Amniotic epithelial cell (primary cell): ENCODE results near the gene HOXA10.

Source experiments
- DNase-seq: peaks from one replicate; pipeline ENCODE4 v3.0.0-alpha.2; 2010; ENCODE audit warnings: low read depth

The HOXA10 gene

DNA sequence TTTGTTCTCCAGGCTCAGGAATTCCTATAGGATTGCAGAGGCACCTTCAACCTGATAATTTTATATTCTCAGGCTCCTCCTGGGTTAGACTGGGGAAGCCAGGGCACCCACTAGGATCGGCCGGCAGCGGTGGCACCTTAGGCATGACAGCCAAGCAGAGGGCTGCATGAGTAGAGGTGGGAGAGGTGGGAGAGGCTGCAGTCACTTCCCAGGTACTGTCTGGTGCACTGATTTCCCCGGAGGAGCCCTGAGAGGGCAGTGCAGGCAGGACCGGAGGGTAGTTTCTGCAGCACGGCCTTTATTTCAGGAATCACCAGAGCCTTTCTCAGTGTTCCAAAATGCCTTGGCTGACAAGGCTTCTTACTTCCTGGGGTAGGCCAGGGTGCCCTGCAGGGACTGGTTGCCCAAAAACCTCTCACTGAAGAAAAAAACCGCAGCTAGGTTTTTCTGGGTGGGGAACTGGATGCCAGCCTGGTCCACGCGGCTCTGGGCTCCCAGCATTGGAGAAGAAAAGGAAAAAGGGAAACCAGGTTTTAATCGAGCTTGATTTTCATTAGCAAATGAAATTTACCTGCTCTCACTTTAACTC is 29.3 kb upstream of the HOXA10 start:
- no peak for DNase-seq

DNA sequence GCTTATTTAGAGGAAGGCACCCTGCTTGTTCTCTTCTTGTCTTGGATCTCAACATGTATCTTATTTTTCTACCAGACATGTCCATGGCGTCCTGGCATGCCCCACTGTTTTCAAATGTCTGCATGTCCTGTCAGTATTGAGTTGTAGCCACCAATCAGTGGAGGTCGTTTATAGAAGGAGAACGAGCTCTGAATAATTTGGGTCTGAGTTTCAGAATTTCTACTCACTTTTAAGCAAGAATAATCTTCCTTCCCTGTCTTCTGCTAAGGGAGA is 28.7 kb upstream of the HOXA10 start:
- DNase-seq: no peak

DNA sequence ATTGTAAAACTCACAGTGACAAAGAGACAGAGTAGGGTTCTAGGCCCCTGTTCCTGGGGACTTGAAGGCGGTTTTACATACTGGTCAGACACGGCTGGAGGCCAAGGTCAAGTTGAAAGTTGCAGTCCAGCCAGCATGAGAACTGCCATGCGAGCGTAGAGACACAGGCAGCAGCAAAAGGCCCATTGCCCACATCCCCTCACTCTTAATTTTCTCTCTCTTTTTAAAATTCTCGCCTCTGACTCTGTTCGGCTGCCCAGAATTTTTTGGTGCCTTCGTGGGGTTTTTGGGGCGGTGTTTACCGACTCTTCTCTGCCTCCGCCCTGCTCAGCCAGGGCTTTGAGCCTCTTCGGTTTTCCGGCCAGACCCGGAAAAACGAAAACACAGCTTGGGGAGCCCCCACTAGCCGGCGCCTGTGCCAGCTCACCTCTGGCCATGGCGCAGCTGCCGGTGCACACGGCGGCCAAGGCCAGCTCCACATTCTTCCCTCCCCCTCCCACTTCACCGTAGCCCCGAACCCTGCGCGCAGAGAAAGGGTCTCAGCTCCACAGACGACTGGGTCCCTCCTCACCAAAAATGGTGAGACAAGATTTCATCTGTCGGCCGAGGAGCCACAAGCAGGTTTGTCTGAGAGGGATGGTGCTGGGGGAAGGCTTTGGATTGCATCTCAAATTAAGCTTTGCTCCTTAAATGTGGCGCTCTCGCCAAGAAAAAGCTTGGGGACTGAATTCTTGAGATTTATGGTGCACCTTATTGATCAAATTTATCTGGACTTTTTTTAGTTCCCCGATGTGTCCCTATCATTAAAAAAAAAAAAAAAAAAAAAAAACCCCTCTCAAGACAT is 28.1 kb upstream of the HOXA10 start:
- no peak for DNase-seq

- DNase-seq: no peak
These were observed 27.5 kb upstream of the HOXA10 start for GRCh38 chr7:27201580-27202017.

GRCh38 chr7:27200761-27201579 is 26.9 kb upstream of the HOXA10 start:
- no peak for DNase-seq

- no peak for DNase-seq
These were observed 26.0 kb upstream of the HOXA10 start, which contains the start of gene HOXA13 for GRCh38 chr7:27199849-27200760. Gene HOXA13, minus strand, starts transcription at chr7:27200091. Its CDS starts 14 bp downstream, at chr7:27200077.

DNA sequence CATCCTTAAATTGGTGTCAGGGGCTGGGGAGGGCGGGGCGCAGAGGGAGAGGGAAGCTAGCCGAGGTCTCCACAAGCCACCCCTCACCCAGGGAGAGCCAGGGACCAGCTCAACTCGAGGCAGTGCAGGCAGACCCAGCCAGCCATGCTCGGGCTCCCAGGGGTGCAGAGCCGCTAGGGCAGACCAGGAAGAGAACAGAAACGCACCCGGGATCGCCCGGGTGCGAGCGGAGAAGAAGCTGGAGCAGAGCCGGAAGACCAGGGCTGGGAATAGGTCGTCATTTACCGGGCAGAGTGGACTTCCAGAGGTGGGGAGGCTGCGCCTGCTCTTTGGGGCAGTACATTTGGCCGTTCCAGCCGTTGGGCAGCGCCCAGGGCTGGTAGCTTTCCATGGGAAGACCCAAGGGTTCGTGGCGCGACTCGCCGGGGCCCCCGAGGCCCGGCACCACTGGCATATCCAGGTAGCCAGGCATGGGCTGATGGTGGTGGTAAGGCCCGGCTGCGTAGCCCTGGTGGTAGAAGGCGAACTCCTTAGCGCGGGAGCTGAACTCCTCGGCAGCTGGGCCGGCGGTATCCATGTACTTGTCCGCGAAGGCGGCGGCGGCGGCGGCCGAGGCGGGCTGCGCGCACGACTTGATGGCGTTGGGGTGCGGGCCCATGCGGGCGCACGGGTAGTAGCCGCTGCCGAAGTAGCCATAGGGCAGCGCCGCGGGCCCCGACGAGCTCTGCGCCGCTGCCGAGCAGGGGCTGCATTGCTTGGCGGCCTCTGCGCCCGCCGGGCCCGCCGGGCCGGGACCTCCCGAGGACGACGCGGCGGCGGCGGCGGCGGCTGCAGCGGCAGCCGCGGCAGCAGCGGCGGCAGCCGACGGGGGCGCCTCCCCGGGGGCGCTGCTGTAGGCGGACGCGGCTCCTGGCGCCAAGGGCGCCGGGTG is 25.0 kb upstream of the HOXA10 start:
- no peak for DNase-seq

- DNase-seq: no peak
These were observed 24.2 kb upstream of the HOXA10 start for GRCh38 chr7:27198138-27198841.

- no peak for DNase-seq
These were observed 23.3 kb upstream of the HOXA10 start for GRCh38 chr7:27197137-27198042.

GRCh38 chr7:27196287-27196767 is 22.2 kb upstream of the HOXA10 start:
- peak; percentile 63 for DNase-seq

GRCh38 chr7:27194686-27195379 is 20.7 kb upstream of the HOXA10 start:
- DNase-seq: no peak

DNA sequence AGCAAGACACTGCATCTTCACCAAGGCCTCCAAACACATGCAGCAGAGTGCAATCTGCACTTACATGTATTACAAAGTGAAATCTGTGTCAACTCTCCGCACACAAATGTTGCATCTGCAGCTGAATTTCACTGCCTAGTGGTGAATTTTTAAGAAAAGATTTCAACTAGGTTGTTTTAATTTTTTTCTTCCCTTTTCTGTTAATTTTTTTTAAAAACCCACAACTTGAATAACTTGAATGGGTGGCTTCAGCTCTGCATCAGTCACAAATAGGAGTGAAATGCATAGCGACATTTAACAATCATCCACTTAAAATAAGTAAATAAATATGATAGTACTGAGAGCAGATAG is 19.9 kb upstream of the HOXA10 start:
- no peak for DNase-seq

- DNase-seq: no peak
These were observed 19.3 kb upstream of the HOXA10 start for GRCh38 chr7:27193335-27194001.

GRCh38 chr7:27192546-27193334 is 18.6 kb upstream of the HOXA10 start:
- DNase-seq: no peak

DNA sequence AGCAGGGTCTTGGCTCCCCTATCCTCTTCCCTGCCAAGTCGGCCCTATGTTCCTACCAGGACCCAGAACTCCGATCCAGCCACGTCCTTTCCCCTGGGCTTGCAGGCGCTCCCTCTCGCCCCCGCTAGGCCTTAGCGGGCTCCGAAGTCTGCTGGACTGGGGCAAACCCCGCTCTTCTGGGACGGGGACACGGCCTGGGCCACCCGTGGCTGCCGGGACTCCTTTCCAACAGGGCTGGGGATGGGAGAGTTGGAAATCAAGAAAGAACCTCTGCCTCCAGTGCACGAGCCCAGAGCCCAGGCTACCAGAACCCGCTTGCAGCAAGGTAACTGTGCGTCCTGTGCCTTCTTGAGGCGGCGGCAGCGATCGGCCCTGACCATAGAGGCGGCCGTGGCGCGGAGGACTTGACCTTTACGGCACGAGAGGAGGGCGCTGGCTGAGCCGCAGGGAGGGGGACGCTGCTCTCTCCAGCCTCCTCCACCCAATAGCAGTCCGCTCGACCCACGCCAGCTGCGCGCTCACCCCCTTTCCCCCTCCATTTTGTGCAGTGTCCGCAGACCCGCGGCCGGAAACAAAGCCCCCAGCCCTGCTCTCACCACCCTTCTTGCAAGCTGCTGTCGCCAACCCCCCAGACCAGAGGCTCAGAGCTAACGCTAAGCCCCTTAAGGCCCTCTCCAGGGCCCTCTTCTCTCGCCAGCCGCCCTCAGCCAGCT is 17.9 kb upstream of the HOXA10 start:
- DNase-seq: no peak

GRCh38 chr7:27191161-27191731 is 17.1 kb upstream of the HOXA10 start:
- DNase-seq: no peak
